DMS53 treated with DMSO at 0.1 percent for 48 hours (cell line): ENCODE data around the gene SUPT7L.
A peak's percentile ranks its signal among the peaks of the same experiment; 100 is the strongest.

ENCODE experiments used
- DNase-seq: peaks from one replicate; lab custom pipeline; 2025; ENCODE audit not compliant: unreplicated experiment; lab: John Stamatoyannopoulos, UW

SUPT7L gene

GRCh38 chr2:27663285-27664153, at the start of gene SUPT7L, which contains the start of gene SLC4A1AP:
Gene SUPT7L (minus strand): TSS chr2:27663614. CDS start chr2:27662192, 1,422 bp downstream.
Gene SLC4A1AP (plus strand): TSS chr2:27663889. CDS start chr2:27663915, 26 bp downstream.
- DNase-seq = peak; percentile 58

GRCh38 chr2:27713201-27713600, 49.8 kb upstream of the SUPT7L start:
- no peak for DNase-seq

- DNase-seq = no peak
These were observed 49.1 kb upstream of the SUPT7L start for GRCh38 chr2:27712522-27712921.

- DNase-seq = no peak
These were observed 48.4 kb upstream of the SUPT7L start for GRCh38 chr2:27711804-27712203.

- no peak for DNase-seq
These were observed 47.4 kb upstream of the SUPT7L start for GRCh38 chr2:27710640-27711430.

- no peak for DNase-seq
These were observed 46.7 kb upstream of the SUPT7L start for GRCh38 chr2:27709960-27710575.

GRCh38 chr2:27709326-27709725, 45.9 kb upstream of the SUPT7L start:
- no peak for DNase-seq

- DNase-seq = no peak
These were observed 45.3 kb upstream of the SUPT7L start for GRCh38 chr2:27708666-27709065.

GRCh38 chr2:27708257-27708654, 44.8 kb upstream of the SUPT7L start:
- no peak for DNase-seq

GRCh38 chr2:27707462-27708256, 44.2 kb upstream of the SUPT7L start:
- DNase-seq = no peak

GRCh38 chr2:27705851-27706622, 42.6 kb upstream of the SUPT7L start:
- DNase-seq = peak; percentile 60

- DNase-seq = no peak
These were observed 41.0 kb upstream of the SUPT7L start for GRCh38 chr2:27704342-27704876.

- DNase-seq = peak; percentile 64
These were observed 40.4 kb upstream of the SUPT7L start for GRCh38 chr2:27703638-27704341.

- DNase-seq = no peak
These were observed 38.9 kb upstream of the SUPT7L start for GRCh38 chr2:27702302-27702701.

- peak; percentile 17 for DNase-seq
These were observed 38.3 kb upstream of the SUPT7L start for GRCh38 chr2:27701676-27702075.

GRCh38 chr2:27697660-27698059, 34.2 kb upstream of the SUPT7L start:
- no peak for DNase-seq

GRCh38 chr2:27690052-27690451, 26.6 kb upstream of the SUPT7L start:
- peak; percentile 13 for DNase-seq

- peak; percentile 18 for DNase-seq
These were observed 26.0 kb upstream of the SUPT7L start for GRCh38 chr2:27689424-27689823.

- DNase-seq = no peak
These were observed 23.8 kb upstream of the SUPT7L start for GRCh38 chr2:27687232-27687631.
